K562 (cell line): Measurements from ENCODE around the gene RABGAP1L. TPM values are rescaled to one million over a fixed set of nuclear protein-coding genes. Genes with fewer than 3 reads are reported as not detected.

Experiments used
- ATAC-seq: fragments of 200-7000 bp; cut with Tn5 transposase; 3 replicates; pipeline ENCODE4 v1.9.1; 2020; ENCODE audit warnings: moderate library complexity
- BruUV-seq: library from RNA; stranded (reverse); fragments of 400-500 nt; replicated peaks from 2 replicates; lab custom pipeline; 2021; lab: Mats Ljungman, UMichigan
- CTCF ChIA-PET: fragments of 300-600 bp; formaldehyde crosslinking; extraction: SDS; loops from one replicate; lab custom pipeline; 2021; ENCODE audit warnings: low intra/inter-chr PET ratio; lab: Yijun Ruan, JAX
- POLR2A ChIA-PET: fragments of 300-600, 350-650 bp; sonication (Branson Sonifier 250); formaldehyde crosslinking; extraction: SDS; loops from one replicate; lab custom pipeline; 2021; ENCODE audit warnings: antibody characterized with exemption, inconsistent platforms; lab: Yijun Ruan, JAX
- DNase-seq, 4 experiments: peaks; one replicate each; pipeline versions ENCODE4 v3.0.0 to v3.0.0-alpha.2; 2011 to 2018; ENCODE audit warnings: low spot score in 3 of 4, mixed read lengths in 3 of 4; ENCODE audit errors: extremely low read depth in 1 of 4
- FAIRE-seq: peaks from 2 replicates; lab custom pipeline; 2011; peaks lifted over from hg19 to GRCh38; lab: Jason Lieb, UNC
- H2AFZ ChIP-seq: 2 replicates; pipeline ENCODE4 v1.6.0; 2011; ENCODE audit warnings: low read depth, low read length, control low read depth, inconsistent platforms
- H3K27ac ChIP-seq: fragments of 200-600 bp; 3 replicates; pipeline ENCODE4 v1.8.0; 2011; ENCODE audit warnings: low read depth, mild to moderate bottlenecking, control low read depth, inconsistent platforms, low read length, moderate library complexity, mixed read lengths; ENCODE audit errors: extremely low read depth
- H3K27me3 ChIP-seq, 2 experiments: fragments of 300-600 bp in 1 of 2; 2 replicates in 1 of 2; 3 replicates in 1 of 2; pipeline versions ENCODE4 v1.6.0 to v1.8.0; 2011; ENCODE audit warnings: inconsistent platforms in 2 of 2, low read length in 2 of 2, mild to moderate bottlenecking in 1 of 2, mixed read lengths in 1 of 2, moderate library complexity in 1 of 2; ENCODE audit not compliant: control insufficient read depth in 2 of 2, insufficient read depth in 2 of 2
- H3K36me3 ChIP-seq: fragments of 300-600 bp; 3 replicates; pipeline ENCODE4 v1.8.0; 2011; ENCODE audit warnings: mild to moderate bottlenecking, low read length, inconsistent platforms; ENCODE audit not compliant: control insufficient read depth, insufficient read depth
- H3K4me1 ChIP-seq, 2 experiments: fragments of 200-600 bp in 1 of 2; replicated peaks in 1 of 2; 2 replicates in 1 of 2; 3 replicates in 1 of 2; pipeline versions ENCODE4 v1.5.1 to v1.8.0; 2011; ENCODE audit warnings: inconsistent platforms in 2 of 2, low read length in 2 of 2, mild to moderate bottlenecking in 1 of 2, mixed read lengths in 1 of 2, moderate library complexity in 1 of 2; ENCODE audit not compliant: control insufficient read depth in 2 of 2, insufficient read depth in 2 of 2
- H3K4me2 ChIP-seq: 2 replicates; pipeline ENCODE4 v1.6.1; 2011; ENCODE audit warnings: low read length, control low read depth, inconsistent platforms, mixed read lengths; ENCODE audit not compliant: insufficient read depth
- H3K4me3 ChIP-seq: fragments of 200-600 bp; sonication (generic), shearing (Covaris generic); 2 replicates; pipeline ENCODE4 v1.5.1; 2016; ENCODE audit warnings: control low read depth, inconsistent platforms
- H3K79me2 ChIP-seq: fragments of 200-600 bp; 3 replicates; pipeline ENCODE4 v1.8.0; 2011; ENCODE audit warnings: low read length, inconsistent platforms; ENCODE audit not compliant: control insufficient read depth, insufficient read depth
- H3K9ac ChIP-seq, 2 experiments: 2 replicates each; pipeline versions ENCODE4 v1.6.0 to v1.6.1; 2011; ENCODE audit warnings: low read depth in 2 of 2, low read length in 2 of 2, control low read depth in 1 of 2, inconsistent platforms in 1 of 2, mild to moderate bottlenecking in 1 of 2, mixed read lengths in 1 of 2; ENCODE audit not compliant: insufficient read depth in 1 of 2
- H3K9me1 ChIP-seq: one replicate; pipeline ENCODE4 v1.6.0; 2011; ENCODE audit warnings: inconsistent platforms, mild to moderate bottlenecking, low read length, moderate library complexity; ENCODE audit not compliant: control insufficient read depth, insufficient read depth
- H3K9me3 ChIP-seq: replicated peaks from 2 replicates; pipeline ENCODE4 v1.5.1; 2011; ENCODE audit warnings: low read depth, low read length, inconsistent platforms; ENCODE audit not compliant: control insufficient read depth, insufficient read depth
- H4K20me1 ChIP-seq: replicated peaks from 2 replicates; pipeline ENCODE4 v1.6.1; 2011; ENCODE audit warnings: low read length, inconsistent platforms, mixed read lengths; ENCODE audit not compliant: control insufficient read depth, insufficient read depth
- CEBPB ChIP-seq: fragments of 450-650 bp; IDR thresholded peaks from 2 replicates; pipeline ENCODE4 v1.6.1; 2016; ENCODE audit warnings: missing genetic modification characterization, missing compliant biosample characterization
- CEBPG ChIP-seq, 3 experiments: fragments of 200-800 bp in 1 of 3; sonication (Bioruptor generic) in 1 of 3; sonication (generic) in 1 of 3; formaldehyde crosslinking in 1 of 3; IDR thresholded peaks in 2 of 3; conservative IDR thresholded peaks in 1 of 3; 2 replicates each; pipeline versions ENCODE4 v1.6.1 to v1.8.0; 2016 to 2022; ENCODE audit warnings: missing compliant biosample characterization in 2 of 3, missing genetic modification characterization in 2 of 3, mild to moderate bottlenecking in 1 of 3, missing genetic modification reagents in 1 of 3
- WGBS: fragments of 100-300 bp; shearing (Covaris generic); methylation state at CpG from one replicate; pipeline ENCODE4 v1.1.6; 2016; ENCODE audit warnings: low coverage, mixed read lengths; ENCODE audit not compliant: insufficient coverage; ENCODE audit errors: missing lambda C conversion rate; 5-methylcytosine and 5-hydroxymethylcytosine counted together
- in situ Hi-C: fragments of 300-500 bp; cut with MboI; formaldehyde crosslinking; loops from 4 replicates; pipeline ENCODE4 v1.15.0; 2018; ENCODE audit warnings: inconsistent platforms, mixed read lengths
- intact Hi-C: fragments of 100-400 bp; cut with micrococcal nuclease; formaldehyde crosslinking; loops from 2 replicates; pipeline ENCODE4 v1.14.2; 2022
- polyA plus RNA-seq, 8 experiments: library from polyadenylated mRNA; depleted of rRNA in 4 of 8; stranded (reverse) in 5 of 8; unstranded in 3 of 8; fragments of >200 nt; fragmentation: Nextera tagmentation in 2 of 8; fragmentation: Illumina TruSeq in 1 of 8; extraction: Ambion mirVana in 2 of 8; extraction: Trizol in 1 of 8; gene quantifications; 2 replicates each; pipeline versions ENCODE4 v1.2.1 to v1.2.3, GENCODE V29; 2011 to 2014; ENCODE audit warnings: inconsistent platforms in 1 of 8, missing spikeins in 1 of 8
- total RNA-seq, 7 experiments: library from RNA; depleted of rRNA in 6 of 7; stranded (reverse); fragments of >200 nt in 6 of 7; fragmentation: Illumina TruSeq in 2 of 7; extraction: Trizol in 2 of 7; gene quantifications; 2 replicates each; pipeline versions ENCODE4 v1.2.1 to v1.2.3, GENCODE V29; 2011 to 2021; ENCODE audit warnings: low replicate concordance in 1 of 7
- TF ChIP-seq, protein P1 (sequence below): conservative IDR thresholded peaks from 2 replicates; pipeline ENCODE4 v1.6.1; 2011; ENCODE audit warnings: low read depth, mild to moderate bottlenecking, low read length; ENCODE audit not compliant: control insufficient read depth

RABGAP1L gene
- total and polyA plus RNA-seq, 9 of the 15 experiments (the other 6 are each of a cell fraction or from before 2014, with no cell fraction given), result 16.5 to 44.9 (median 26.7) TPM

DNA sequence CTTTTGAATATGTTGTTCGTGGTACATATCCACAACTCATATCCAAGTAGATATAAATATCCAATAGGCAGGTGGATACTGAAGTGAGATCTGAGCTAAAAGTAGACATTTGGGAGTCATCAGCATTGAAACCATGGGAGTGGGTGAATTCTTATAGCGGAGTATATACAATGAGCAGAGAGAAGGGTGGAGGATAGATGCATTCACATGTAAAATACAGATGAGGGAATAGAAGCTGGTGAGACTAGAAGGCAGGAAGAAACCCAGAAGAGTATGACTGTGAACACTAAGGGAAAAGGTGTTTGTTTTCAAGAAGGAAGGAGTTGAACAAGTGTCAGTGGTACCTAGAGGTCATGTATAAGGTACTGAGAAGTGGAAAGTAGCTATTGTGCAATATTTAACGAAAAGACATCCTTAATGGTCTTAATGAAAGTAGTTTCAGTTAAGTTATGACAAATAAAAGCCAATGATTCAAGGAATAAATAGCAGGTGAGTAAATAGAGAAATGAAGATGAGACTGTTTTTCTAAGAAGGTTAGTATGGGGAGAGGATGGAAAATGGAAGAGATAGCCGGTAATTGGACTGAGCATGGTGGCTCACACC lies 658.8 kb downstream of the RABGAP1L start:
- Histone ChIP-seq H3K9me3 (no peaks in the 10 kb centered on the region), H3K4me2 (no peak overlapping the region), H3K27ac (no peak overlapping the region), H2AFZ (no peak overlapping the region), H3K9ac (no peak overlapping the region), H4K20me1 (no peaks in the 10 kb centered on the region), H3K4me3 (no peak overlapping the region), H3K36me3 (no peaks in the 10 kb centered on the region), H3K4me1 (no peaks in the 10 kb centered on the region), H3K79me2 (no peaks in the 10 kb centered on the region), H3K9me1 (no peaks in the 10 kb centered on the region), H3K27me3 (no peaks in the 10 kb centered on the region)
- ChIA-PET CTCF (no interaction called here), POLR2A (interaction anchor here (0.6 to 1.3 kb wide), 4 partner anchors 8 to 181 kb away, joined by 3 to 4 read pairs (median 4); no protein-coding TSS in a partner anchor)
- TF ChIP-seq, protein P1, sequence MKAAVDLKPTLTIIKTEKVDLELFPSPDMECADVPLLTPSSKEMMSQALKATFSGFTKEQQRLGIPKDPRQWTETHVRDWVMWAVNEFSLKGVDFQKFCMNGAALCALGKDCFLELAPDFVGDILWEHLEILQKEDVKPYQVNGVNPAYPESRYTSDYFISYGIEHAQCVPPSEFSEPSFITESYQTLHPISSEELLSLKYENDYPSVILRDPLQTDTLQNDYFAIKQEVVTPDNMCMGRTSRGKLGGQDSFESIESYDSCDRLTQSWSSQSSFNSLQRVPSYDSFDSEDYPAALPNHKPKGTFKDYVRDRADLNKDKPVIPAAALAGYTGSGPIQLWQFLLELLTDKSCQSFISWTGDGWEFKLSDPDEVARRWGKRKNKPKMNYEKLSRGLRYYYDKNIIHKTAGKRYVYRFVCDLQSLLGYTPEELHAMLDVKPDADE, result no peak
- TF ChIP-seq CEBPB (tag) (peak; percentile 79), CEBPG (CRISPR knock-in tag; IDR thresholded peaks at IDR 0.05) (no peak), CEBPG (tag; conservative IDR thresholded peaks at IDR 0.05 in 1 of 2, IDR thresholded peaks at IDR 0.05 in 1 of 2) (peak; percentile 48 to 88; a peak in 3 of 4 replicates)
- FAIRE-seq, result no peak
- 25% methylated on average over 4 of the region's 4 CpGs for WGBS
- no peak for ATAC-seq
- no peak for DNase-seq
- intact Hi-C loops, result no loop called here
- in situ Hi-C loops, result no loop called here
- no TSS peak for BruUV-seq
